AG04449 (cell line): ENCODE data around the gene RTTN.
A peak's percentile ranks its signal among the peaks of the same experiment; 100 is the strongest.

Source experiments
- CTCF ChIA-PET: fragments of 350-600 bp; formaldehyde crosslinking; extraction: SDS; loops from one replicate; lab custom pipeline; 2021; ENCODE audit warnings: antibody characterized with exemption; lab: Yijun Ruan, JAX
- POLR2A ChIA-PET: fragments of 400-600, 350-600 bp; formaldehyde crosslinking; extraction: SDS; loops from one replicate; lab custom pipeline; 2020; ENCODE audit warnings: antibody characterized with exemption, inconsistent platforms; lab: Yijun Ruan, JAX
- DNase-seq: peaks from one replicate; pipeline ENCODE4 v3.0.0-alpha.2; 2010; ENCODE audit warnings: low read depth, low spot score
- H3K4me3 ChIP-seq: 2 replicates; pipeline ENCODE4 v1.5.1; 2011; ENCODE audit warnings: low read depth, mild to moderate bottlenecking, control low read depth, low read length
- TF ChIP-seq, protein P1 (sequence below): IDR thresholded peaks from one replicate; pipeline ENCODE4 v1.5.1; 2011; ENCODE audit warnings: mild to moderate bottlenecking, moderate library complexity, low read length, control low read depth, inconsistent platforms; ENCODE audit not compliant: insufficient read depth; ENCODE audit errors: missing control alignments

Gene RTTN

DNA sequence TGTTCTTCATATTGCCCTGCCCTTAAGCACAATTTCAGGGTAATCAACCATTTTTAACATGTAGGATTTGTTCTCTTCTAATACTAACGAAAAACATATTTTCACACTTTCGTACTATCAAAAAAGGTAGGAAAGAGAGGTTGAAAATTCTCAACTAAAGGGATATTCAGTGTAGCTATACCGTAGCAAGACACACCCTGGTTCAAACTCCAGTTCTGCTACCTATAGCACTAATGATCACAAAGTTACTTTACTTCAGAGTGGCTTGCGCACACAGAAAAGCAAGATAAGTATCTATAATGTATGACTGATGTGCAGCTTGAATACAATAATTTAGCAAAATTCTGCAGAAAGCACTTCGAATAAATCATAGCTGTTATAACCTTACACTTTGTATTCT lies 132.1 kb downstream of the RTTN start:
- H3K4me3 ChIP-seq, result no peak overlapping the region
- POLR2A ChIA-PET, result no interaction called here
- DNase-seq, result no peak
- CTCF ChIA-PET, result interaction anchor here (1.0 to 1.4 kb wide), 2 partner anchors 14 kb away, joined by 3 to 4 read pairs; no protein-coding TSS in a partner anchor
- TF ChIP-seq, protein P1, sequence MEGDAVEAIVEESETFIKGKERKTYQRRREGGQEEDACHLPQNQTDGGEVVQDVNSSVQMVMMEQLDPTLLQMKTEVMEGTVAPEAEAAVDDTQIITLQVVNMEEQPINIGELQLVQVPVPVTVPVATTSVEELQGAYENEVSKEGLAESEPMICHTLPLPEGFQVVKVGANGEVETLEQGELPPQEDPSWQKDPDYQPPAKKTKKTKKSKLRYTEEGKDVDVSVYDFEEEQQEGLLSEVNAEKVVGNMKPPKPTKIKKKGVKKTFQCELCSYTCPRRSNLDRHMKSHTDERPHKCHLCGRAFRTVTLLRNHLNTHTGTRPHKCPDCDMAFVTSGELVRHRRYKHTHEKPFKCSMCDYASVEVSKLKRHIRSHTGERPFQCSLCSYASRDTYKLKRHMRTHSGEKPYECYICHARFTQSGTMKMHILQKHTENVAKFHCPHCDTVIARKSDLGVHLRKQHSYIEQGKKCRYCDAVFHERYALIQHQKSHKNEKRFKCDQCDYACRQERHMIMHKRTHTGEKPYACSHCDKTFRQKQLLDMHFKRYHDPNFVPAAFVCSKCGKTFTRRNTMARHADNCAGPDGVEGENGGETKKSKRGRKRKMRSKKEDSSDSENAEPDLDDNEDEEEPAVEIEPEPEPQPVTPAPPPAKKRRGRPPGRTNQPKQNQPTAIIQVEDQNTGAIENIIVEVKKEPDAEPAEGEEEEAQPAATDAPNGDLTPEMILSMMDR, result no peak

DNA sequence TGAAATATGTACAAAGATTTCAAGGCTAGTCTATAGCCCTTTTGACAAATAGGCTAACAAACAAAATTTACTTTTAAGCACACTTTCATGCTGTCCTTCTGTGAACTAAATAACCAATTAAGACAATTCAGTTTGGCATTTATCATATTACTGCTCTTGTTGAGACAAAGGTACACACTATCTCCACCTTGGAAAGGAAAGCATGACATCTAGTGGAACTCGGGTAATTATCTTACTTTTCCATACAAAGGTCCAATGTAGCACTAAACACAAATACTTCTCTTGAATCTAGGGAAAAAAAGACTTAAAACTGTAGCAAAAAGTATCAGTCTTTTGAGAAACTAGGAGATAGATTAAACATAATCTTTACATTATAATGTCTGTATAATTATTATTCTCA lies 132.8 kb downstream of the RTTN start:
- DNase-seq, result no peak
- H3K4me3 ChIP-seq, result no peak overlapping the region
- TF ChIP-seq, protein P1, result peak; percentile 18
- POLR2A ChIA-PET, result no interaction called here
- CTCF ChIA-PET, result interaction anchor here (1.3 to 2.5 kb wide), 2 partner anchors 13 to 14 kb away, joined by 3 to 9 read pairs; no protein-coding TSS in a partner anchor

DNA sequence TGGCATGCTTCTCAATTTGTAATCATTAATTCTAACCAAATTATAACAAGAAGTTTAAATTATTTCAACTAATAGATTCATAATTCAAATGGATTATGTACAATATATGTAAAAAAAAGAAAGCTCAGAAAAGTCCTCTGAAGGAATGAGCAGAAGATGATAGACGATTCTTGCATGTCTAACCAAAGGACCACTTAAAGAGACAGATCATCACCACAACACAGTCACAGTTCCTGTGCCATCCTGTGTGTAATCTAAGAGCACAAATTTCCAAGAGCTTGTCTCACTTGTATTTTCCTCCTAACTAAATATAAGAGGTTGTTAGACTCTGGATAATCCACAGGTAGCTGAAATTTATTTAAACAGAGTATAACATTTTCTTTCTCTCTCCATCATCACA lies 135.5 kb downstream of the RTTN start:
- DNase-seq, result no peak
- ChIA-PET POLR2A (no interaction called here), CTCF (interaction anchor here (1.2 kb wide), 1 partner anchor 221 kb away, joined by 3 read pairs; no protein-coding TSS in a partner anchor)
- no peak overlapping the region for H3K4me3 ChIP-seq
- TF ChIP-seq, protein P1, result no peak

DNA sequence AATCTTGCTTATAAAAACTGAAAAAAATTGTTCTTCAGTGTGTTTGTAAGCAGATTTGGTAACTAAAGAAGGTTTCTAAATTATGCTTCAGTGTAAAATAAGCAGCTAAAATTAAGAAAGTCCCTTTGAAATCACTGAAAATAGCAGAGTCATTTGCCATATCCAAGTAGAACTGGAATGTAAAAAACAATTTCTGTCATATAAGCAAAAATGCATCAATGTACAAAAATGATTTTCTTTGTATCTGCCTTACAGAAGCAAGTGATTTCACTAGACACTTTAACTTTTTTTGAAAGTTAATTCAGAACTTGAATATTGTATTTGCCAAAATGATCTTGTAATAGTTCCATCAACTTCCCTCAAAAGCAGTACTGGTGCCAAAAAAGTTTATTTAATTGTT lies 136.1 kb downstream of the RTTN start:
- TF ChIP-seq, protein P1, result no peak
- DNase-seq, result no peak
- ChIA-PET CTCF (interaction anchor here (1.2 to 1.4 kb wide), 2 partner anchors 17 to 221 kb away, joined by 3 read pairs; no protein-coding TSS in a partner anchor), POLR2A (no interaction called here)
- no peak overlapping the region for H3K4me3 ChIP-seq

DNA sequence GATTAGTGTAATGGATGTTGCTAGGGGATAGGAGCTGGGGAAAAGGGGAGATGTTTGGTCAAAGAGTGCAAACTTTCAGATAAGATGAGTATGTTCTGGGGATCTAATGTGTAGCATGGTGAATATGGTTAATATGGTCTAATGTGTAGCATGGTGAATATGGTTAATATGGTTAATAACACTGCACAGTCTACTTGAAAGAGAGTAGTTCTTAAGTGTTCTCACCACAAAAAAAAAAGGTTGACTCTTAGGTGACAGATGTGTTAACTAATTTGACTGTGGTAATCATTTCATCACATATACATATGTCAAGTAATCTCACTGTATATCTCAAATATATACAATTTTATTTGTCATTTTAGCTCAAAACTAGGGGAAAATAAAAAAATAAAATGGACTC lies 136.5 kb downstream of the RTTN start:
- H3K4me3 ChIP-seq, result no peak overlapping the region
- TF ChIP-seq, protein P1, result no peak
- no peak for DNase-seq
- ChIA-PET POLR2A (no interaction called here), CTCF (interaction anchor here (1.4 kb wide), 1 partner anchor 17 kb away, joined by 3 read pairs; no protein-coding TSS in a partner anchor)

DNA sequence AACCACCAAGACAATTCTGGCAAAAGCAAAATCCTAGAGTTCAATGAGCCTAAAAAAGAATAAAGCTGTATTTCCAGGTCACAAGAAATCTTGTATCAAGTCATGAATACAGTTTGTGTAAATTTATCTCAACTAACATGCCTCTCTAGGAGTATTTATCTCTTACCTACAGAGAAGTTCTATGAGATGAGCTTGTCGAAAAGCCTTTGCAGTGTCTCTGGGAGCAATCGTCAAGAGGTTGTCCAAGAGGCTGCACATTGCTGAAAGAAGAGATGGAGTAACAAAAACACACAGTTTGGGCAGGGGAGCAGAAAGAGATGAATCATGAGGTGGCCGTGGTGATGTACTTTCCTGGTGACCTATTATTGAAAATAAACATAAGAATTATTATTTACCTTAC lies 145.8 kb downstream of the RTTN start:
- no peak for DNase-seq
- TF ChIP-seq, protein P1, result no peak
- ChIA-PET POLR2A (no interaction called here), CTCF (interaction anchor here (1.0 to 1.1 kb wide), 2 partner anchors 12 to 14 kb away, joined by 3 read pairs; no protein-coding TSS in a partner anchor)
- no peak overlapping the region for H3K4me3 ChIP-seq
